Right renal cortex interstitium (tissue), 3 donors: ENCODE results near the gene TAF5L. TPM values are rescaled to one million over a fixed set of nuclear protein-coding genes. Genes with fewer than 3 reads are reported as not detected.

Source experiments
- DNase-seq, 3 donors: peaks; one replicate each; pipeline ENCODE4 v3.0.0-alpha.2; 2013; ENCODE audit warnings: low read depth in 3 of 3, low spot score in 2 of 3
- polyA plus RNA-seq, 3 donors: library from polyadenylated mRNA; unstranded; fragments of 120-200 nt; gene quantifications; one replicate each; pipeline ENCODE4 v1.2.1, GENCODE V29; 2013; ENCODE audit not compliant: insufficient read length in 3 of 3

Gene TAF5L
- polyA plus RNA-seq, 3 donors = 18.0 to 21.0 (median 19.6) TPM

DNA sequence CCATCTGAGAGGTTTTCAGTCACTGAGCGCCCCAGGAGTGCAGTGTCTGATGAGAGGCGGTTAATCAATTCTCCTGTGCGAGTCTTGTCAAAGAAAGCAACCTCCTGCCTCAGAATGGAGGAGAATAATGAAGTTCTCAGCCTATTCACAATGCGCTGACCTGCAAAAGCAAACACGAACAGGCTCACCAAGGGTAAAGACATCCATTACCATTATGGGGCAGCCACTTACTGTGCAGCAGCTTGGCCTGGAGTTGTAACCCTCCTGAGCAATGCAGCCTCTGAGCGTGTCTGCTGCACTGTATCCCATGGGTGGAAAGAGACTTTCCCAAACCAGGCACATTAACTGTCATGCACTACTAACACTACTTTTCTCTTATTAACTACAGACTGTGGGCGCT is 78.4 kb downstream of the TAF5L start:
- no peak for DNase-seq

DNA sequence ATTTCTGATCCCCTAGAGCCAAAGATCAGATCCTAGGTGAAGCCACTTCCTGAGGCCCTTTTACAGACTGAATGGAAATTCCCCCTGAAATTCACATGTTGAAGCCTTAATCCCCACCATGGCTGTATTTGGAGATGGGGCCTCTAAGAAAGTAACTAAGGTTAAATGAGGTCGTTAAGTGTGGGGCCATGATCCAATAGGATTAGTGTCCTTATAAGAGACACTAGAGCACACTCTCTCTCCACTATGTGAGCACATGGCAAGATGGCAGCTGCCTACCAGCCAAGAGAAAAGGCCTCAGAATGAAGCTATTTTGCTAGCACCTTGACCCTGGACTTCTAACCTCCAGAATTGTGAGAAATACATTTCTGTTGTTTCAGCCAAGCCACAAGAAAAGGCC is 81.3 kb downstream of the TAF5L start:
- no peak for DNase-seq

Other genes starting within 250 kb of the TAF5L start
- gene ACTA1, start 192.0 kb downstream of the TAF5L start, polyA plus RNA-seq = 1 to 10 TPM; 1.1 to 1.6 (median 1.3) TPM
- gene NUP133, start 117.8 kb downstream of the TAF5L start, polyA plus RNA-seq = 10 to 100 TPM; 46.9 to 49.3 (median 47.3) TPM
- gene ABCB10, start 67.4 kb downstream of the TAF5L start, polyA plus RNA-seq = 10 to 100 TPM; 18.6 to 19.8 (median 19.5) TPM
- 1 to 10 TPM; 7.2 to 8.6 (median 7.8) TPM for gene URB2, start 125 bp upstream of the TAF5L start, polyA plus RNA-seq